HL-60 (cell line): ENCODE results near the gene PDGFC.

Experiments
- DNase-seq, 2 experiments: peaks; one replicate each; pipeline ENCODE4 v3.0.0-alpha.2; 2010 to 2020; ENCODE audit warnings: low read depth in 1 of 2, low spot score in 1 of 2
- H3K27ac ChIP-seq: fragments of 250-450 bp; sonication (Bioruptor Pico); replicated peaks from 2 replicates; pipeline ENCODE4 v1.5.1; 2020; ENCODE audit warnings: mild to moderate bottlenecking, moderate library complexity
- H3K27me3 ChIP-seq: fragments of 250-450 bp; sonication (Bioruptor Pico); 2 replicates; pipeline ENCODE4 v1.5.1; 2021; ENCODE audit warnings: mild to moderate bottlenecking, moderate library complexity; ENCODE audit not compliant: insufficient read depth, poor library complexity, severe bottlenecking
- H3K4me3 ChIP-seq: replicated peaks from 2 replicates; pipeline ENCODE4 v1.5.1; 2011; ENCODE audit warnings: mild to moderate bottlenecking, control low read depth, low read length; ENCODE audit not compliant: insufficient read depth
- CTCF ChIP-seq: IDR thresholded peaks from one replicate; pipeline ENCODE4 v1.5.1; 2011; ENCODE audit warnings: low read length, control low read depth, inconsistent platforms; ENCODE audit not compliant: insufficient read depth
- GABPA ChIP-seq: IDR thresholded peaks from 2 replicates; pipeline ENCODE4 v1.6.1; 2012; ENCODE audit warnings: low read depth
- POLR2AphosphoS5 ChIP-seq: IDR thresholded peaks from 2 replicates; pipeline ENCODE4 v1.6.1; 2012; ENCODE audit warnings: low read depth
- REST ChIP-seq: IDR thresholded peaks from 2 replicates; pipeline ENCODE4 v1.6.1; 2012; ENCODE audit warnings: low read depth; ENCODE audit not compliant: insufficient replicate concordance
- SPI1 ChIP-seq: IDR thresholded peaks from 2 replicates; pipeline ENCODE4 v1.6.1; 2012; ENCODE audit warnings: low read depth, mild to moderate bottlenecking, borderline replicate concordance

The PDGFC gene

GRCh38 chr4:156837625-156838345 lies 133.8 kb downstream of the PDGFC start:
- Histone ChIP-seq H3K27ac (no peak overlapping the region), H3K4me3 (no peak overlapping the region), H3K27me3 (no peaks in the 10 kb centered on the region)
- no peak for DNase-seq
- TF ChIP-seq SPI1 (no peak), POLR2AphosphoS5 (no peak), GABPA (no peak), REST (no peak), CTCF (no peak)

- TF ChIP-seq POLR2AphosphoS5 (no peak), CTCF (no peak), SPI1 (no peak), GABPA (no peak), REST (no peak)
- Histone ChIP-seq H3K27ac (no peak overlapping the region), H3K27me3 (no peaks in the 10 kb centered on the region), H3K4me3 (no peak overlapping the region)
- DNase-seq, result no peak
Observed at GRCh38 chr4:156832886-156833285, 138.7 kb downstream of the PDGFC start.

GRCh38 chr4:156830351-156830750 lies 141.2 kb downstream of the PDGFC start:
- peak overlapping the region; percentile 65 for H3K27ac ChIP-seq
- H3K4me3 ChIP-seq, result no peak overlapping the region
- no peak for DNase-seq
- H3K27me3 ChIP-seq, result no peaks in the 10 kb centered on the region
- TF ChIP-seq POLR2AphosphoS5, result no peak
- TF ChIP-seq REST, result no peak
- no peak for TF ChIP-seq CTCF
- TF ChIP-seq SPI1, result no peak
- no peak for TF ChIP-seq GABPA
